Inferior parietal cortex (tissue), 1 donor: ENCODE measurements around the gene ANKRD13D.

Experiments
- DNase-seq: peaks from one replicate; pipeline ENCODE4 v3.0.0-alpha.2; 2016; ENCODE audit errors: extremely low spot score

ANKRD13D gene

DNA sequence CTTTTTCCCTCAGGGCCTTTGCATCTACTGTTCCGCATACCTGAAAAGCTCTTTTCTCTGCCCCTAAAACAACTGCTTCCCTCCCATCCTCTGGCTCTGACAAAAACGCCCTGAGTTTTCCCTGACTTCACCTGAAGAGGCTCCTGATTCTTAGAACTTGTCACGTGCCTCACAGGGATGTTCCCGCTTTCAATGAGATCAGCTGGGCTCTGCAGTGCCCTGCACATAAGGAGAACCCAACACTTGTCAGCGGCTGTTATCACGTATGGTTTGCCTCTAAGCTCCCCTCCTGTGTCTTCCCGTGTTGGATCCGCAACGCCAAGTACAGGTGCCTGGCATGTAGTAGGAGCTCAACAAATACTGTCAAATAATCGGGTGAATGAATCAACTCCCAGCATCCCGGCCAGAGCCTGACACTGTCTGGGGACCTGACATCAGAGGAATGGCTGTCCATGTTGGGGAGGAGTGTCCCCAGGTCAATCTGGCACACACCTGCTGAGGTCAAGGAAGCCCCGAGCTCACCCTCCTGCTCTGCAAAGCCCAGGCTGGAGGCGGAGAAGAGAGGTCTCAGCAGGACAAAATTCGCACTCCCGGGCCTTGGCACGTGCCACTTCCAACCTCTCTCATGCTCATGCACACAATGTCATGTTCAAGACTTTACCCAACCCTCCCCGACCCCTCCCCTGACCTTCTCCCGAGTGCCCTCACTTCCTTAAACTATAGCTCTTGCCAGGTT lies 27.0 kb upstream of the ANKRD13D start:
- DNase-seq = peak; percentile 16

DNA sequence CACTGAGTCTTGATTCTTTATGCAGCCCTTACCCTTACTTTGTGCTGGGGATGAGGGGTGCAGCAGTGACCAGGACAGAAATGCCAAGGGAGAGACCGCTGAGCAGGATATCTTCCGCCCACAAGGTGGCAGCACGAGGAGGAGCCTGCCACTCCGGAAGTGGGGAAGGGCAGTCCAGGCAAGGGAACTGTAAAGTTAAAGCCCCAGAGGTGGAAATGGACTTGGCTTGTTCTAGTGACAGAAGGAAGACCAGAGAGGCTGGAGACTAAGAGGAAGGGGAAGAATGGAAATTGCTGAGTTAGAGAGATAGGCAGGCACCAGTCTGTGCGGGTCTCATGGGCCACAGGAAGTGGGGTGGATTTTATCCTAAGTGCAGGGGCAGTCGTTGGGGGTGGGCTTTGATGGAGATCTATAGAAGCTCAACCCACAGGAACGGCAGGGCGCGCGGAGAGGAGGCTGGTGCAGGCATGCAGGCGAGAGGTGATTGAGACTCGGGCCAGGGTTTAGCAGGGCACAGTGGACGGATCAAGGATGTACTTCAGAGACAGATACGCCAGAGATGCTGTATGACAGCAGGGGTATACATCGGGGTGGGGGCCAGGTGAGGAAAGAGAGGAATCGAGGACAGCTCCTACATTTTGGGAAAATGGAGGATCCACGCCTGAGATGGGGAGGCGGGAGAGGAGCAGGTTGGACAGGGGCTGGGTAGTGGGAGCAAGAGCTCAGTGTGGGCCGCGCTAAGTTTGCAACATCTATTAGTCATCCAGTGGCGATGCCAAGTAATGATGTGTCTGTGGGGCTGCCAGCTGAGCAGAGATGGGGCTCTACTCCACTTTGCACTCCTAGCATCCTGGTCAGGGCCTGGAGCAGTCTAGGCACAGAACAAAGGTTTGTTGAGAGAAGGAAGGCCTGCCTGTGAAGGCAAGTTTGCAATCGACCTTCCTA lies 26.1 kb upstream of the ANKRD13D start:
- DNase-seq = peak; percentile 84

DNA sequence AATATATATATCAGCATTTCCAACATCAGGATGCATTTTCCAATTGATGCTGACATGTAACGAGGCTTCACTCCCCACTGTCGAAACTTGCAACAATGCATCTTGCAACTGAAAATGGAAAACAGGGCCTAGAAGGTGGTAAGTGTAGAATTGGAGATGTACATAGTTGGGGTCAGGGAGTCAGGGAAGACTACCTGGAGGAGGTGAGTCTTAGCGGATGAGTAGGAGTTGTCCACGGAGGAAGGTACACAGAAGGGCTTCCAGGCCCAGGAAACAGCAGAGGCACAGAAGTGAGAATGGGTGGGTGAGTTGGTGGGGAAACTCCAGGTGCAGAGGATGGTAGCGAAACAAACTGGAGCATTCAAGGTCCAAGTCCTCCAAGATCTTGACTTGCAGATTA lies 24.8 kb upstream of the ANKRD13D start:
- no peak for DNase-seq

DNA sequence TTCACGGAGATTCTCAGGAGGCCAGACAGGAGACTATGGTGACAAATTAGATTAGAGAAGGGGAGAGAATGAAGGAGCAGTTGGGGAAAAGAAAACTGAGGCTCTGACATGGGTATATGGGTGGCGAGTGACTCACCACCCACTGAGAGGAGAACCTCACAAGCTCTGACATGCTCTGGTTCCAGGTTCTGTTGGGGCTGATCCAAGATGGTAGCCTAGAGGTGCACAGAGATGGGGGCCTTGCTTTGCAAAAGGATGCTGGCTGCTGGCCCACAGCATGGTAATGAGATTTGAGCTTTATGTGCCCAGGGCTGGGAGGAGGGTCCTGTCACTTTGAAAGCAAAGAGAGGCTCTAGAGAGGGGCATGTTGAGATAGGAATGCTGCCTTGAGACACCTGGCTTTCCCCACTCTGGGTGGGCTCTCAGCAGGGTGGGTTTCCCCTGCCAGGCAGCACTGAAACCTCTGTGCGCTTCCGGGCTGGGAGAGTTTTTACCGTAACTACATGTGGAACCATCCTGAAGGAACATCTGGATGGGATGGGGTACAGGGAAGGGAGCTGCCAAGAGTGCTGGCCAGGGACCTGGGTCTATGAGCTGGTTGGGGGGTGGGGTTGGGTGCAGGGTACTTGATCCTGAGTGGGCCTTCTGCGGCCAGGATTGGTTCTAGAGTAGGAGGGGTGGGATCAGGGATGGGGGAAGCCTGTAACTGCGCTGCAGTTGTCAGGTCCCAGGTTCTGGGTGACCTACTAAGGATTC lies 24.0 kb upstream of the ANKRD13D start:
- no peak for DNase-seq

DNA sequence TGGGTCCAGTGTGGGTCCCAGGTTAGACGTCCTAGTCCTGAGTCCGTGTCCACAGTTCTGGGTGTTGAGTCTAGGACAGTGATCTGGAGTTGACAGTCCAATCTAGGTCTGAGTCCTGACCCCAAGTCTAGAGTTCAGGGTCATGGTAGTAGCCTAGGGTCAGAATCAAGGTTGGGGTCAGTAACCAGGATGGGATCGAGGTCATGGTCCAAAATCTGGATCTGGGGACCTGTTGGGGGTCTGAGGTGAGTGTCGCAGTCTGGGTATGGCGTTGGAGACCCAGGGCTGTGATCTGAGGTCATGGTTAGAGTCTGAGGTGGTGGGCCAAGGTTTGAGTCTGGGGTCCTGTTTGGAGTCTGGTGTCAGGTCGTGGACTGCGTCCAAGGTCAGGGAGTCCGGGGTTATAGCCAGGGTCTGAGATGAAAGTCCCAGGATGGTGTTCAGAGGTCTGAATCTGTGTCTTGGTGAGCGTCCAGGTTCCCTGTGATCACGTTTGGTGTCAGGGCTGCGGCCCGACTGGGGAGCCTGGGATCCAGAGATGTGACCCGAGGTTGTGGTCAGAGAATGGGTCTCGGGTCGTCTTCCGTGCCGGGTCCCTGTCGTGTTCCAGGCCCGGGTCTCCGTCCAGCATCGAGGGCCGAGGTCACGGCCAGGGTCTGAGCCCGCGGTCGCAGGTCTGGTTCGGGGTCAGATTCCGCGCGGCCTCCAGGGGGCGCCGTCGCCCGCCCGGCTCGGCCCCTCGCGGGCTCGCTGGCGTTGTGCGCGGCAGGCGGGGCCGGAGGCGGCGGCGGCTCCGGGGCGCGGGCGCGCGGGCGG lies 23.3 kb upstream of the ANKRD13D start:
- DNase-seq = peak; percentile 66

DNA sequence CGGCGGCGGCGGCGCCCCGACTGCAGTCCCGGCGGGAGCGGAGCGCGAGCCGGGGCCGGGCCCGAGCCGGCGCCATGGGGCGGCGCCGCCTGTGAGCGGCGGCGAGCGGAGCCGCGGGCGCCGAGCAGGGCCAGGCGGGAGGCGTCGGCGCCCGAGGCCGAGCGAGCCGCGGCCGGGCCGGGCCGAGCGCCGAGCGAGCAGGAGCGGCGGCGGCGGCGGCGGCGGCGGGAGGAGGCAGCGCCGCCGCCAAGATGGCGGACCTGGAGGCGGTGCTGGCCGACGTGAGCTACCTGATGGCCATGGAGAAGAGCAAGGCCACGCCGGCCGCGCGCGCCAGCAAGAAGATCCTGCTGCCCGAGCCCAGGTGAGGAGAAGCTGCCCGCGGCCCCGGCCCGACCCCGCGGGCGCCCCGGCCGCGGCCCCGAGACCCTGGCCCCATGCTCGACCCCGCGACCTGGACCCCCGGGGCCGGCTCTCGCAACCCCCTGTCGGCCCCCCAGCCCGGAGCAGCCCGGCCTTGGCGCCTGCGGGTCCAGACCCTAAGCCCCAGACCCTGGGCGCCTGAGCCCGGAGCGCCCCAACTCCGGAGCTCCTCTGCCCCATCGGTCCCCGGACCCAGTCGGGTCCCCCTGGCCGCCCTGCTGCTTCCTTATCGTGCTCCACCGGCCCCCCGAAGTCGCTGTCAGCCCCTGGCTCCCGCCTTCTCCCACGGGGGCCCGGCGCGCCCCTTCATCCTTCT lies 22.5 kb upstream of the ANKRD13D start, which contains the start of gene GRK2:
GRK2 (plus strand) TSS at position 25 of the 739 bp plus-strand sequence; CDS start at position 252, 227 bp downstream.
- no peak for DNase-seq

DNA sequence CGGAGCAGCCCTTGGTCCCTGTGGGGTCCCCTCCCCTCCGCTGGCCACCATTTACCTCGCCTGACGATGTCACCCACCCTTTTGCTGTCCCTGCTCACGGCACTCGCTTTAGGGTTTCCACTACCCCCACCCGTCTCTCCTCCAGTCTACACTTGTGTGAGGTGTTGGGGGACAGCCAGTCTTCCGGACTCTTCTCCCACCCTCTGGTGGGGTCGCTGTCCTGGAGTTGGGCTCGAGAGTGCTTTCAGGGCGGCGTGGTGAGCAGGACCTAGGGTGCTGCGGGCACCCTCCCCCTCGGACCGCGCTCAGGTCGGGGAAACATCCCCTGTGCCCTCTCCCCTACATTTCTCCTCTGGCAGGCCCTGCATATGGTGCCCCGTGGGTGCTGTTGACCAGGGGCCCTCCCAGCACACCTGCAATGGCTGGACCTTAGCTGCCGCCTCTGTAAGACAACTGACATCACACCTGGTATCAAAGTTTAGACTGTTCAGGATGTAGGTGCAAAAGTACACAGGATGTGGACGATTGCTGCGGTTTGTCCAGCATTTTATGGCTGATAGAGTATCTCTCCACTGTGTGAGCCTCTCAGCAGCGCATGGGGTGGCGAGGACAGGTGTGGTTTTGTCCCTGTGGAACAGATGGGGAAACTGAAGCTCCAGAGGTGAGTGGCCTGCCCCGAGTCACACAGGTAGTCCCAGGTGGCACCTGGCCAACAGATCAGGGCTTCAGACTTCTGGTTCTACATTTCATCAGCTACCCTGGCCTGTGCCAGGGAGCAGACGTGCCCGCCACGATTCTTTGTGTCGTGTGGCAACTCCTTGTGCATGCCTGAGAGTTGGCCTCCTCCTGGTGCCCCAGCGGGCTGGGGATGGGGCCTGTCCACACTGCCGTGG lies 21.7 kb upstream of the ANKRD13D start:
- DNase-seq = peak; percentile 13

DNA sequence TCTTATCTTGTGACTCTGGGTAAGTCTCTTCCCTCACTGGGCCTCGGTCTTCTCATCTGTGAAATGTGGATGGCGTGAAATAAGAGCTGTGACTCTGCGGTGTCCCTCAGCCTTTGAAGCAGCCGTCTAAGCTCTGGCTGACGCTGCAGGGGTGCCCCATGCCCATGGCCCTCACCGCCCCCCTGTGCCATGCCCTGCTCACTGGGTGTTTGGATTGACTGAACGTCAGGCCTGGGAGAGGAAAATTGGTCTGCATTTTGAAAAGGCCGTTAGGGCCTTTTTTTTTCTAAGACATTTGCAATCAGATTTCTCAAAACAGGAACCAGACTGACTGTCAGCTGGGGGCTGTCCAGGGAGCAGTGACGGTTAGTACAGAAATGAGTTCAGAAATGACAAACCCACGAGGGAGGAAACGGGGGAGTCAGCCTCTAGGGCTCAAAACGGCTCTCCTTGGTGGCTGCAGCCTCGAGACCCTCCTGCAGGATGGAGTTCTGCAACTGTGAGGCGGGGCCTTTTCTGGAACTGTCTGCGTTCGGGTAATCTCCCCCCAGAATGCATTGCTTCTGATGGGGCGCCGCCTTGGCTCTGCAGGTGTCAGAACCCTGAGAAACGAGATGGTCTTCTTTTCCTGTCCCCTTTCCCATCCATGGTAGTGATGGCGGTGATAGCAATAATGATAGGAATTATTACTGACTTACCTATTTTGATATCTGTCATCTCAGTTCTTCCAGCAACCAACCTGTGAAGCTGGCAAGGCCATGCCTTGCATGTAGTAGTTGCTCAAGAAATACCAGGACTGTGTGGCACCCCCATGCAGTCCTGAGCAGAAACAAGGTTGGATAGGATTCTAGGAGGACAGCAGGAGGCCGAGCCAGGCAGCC lies 20.8 kb upstream of the ANKRD13D start:
- no peak for DNase-seq

DNA sequence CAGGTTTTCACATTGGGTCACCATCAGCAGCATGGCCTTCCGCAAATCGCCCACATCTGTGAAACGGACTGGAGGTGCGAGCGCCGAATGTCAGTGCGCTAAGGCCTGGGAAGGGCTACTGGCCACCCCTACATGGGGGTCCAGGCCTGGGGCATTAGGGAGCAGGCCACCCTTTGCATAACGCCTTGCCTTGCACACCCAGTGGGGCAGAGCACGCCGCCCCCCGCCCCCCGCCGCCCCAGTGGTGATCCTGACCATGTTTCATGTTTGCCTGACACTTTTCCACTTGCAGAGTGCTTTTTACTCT lies 20.2 kb upstream of the ANKRD13D start:
- no peak for DNase-seq

DNA sequence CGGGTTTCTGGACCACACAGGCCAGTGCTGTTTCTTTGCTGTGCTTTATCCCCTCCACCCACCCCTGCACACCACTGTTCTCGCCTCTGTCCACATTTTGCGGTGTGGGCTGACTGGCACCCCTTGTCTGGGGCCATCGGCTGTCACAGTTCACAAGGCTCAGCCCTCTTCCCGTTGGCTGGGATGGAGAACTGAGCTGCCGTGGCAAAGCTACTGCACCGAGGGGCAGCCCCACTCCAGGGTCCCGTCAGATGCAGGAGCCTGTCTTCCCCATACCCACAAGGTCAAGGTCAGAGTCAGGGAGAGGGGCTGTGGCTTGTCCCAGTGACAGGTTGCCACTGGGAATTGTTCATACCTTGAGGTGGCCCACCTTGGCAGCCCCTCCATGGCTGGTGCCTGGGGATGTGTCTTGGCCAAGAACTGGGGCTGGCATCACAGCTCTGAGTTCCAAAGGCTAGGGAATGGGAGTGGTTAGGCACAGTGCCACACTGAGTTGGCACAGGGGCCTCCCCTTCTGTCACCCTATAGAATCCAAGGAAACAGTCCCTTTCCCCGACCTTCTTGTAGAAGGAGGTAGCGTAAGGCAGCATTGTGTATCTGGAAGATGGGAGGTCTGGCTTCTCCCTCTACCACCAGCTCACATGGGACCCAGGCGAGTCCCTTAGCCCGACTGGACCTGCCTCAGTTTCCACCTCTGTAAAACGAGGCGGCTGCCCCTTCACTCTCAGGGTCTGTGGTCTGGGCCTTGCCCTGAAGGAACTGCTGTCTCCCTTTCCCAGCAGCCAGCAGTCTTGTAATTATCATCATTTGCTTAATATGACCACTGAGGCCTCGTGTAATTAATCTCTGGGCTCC lies 19.5 kb upstream of the ANKRD13D start:
- DNase-seq = peak; percentile 11

DNA sequence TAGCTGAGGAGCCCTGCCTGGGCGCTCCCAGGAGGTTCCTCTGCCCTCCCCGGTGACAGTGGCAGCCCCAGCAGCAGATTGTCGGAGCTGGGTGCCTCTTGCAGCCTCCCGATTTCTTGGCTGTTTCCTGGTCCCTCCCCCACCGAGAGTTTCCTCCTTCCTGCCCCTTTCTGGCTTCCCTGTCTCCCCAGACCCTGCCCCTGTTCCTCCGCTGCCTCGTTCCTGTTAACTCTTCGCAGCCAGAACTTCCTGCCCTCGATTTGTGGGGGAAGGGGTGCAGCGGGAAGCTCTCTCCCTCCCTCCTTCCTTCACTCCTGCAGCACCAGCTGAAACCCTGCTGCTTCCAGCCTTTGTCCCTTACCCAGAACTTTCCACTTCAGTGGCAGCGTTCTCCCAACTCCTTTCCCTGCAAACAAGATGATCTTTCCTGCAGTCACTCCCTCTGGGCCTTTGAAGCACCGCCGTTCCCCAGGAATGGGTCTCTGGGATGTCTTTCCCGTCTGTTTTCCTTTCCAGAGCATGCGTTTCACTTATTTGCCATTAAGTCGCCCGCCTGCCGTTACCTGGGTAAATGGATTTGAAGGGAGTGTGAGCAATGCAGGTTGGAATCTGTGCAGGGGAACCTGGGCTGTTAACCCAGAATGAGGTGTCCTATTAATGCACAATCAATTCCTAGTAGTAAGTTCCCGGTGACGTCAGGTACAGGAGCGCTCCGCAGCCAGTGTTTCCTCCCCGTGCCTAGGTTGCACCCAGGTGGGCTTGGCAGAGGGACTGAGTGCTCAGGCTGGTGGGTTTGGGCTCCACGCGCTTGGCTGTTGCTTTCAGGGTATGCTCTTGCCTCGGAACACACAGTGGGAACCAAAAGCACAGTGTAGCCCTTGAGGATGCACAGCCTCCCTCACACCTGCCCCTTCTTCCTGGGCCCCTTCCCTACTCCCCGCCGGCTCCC lies 18.6 kb upstream of the ANKRD13D start:
- DNase-seq = peak; percentile 11

DNA sequence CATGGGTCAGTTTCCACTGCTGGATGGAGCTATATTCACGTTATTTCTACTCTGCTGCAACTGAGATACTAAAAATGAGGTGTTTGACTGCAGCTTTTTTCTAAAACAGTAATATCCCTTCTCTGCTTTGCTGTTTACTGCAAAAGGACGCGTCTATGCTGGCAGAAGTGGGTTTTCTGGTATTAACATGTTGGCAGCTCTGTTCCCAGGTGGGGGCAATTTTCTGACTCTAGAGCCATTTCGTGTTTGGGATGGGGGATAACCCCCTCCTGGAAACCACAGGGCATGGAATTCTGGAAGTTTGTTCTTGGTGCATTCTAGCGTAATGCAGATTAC lies 17.9 kb upstream of the ANKRD13D start:
- DNase-seq = no peak

DNA sequence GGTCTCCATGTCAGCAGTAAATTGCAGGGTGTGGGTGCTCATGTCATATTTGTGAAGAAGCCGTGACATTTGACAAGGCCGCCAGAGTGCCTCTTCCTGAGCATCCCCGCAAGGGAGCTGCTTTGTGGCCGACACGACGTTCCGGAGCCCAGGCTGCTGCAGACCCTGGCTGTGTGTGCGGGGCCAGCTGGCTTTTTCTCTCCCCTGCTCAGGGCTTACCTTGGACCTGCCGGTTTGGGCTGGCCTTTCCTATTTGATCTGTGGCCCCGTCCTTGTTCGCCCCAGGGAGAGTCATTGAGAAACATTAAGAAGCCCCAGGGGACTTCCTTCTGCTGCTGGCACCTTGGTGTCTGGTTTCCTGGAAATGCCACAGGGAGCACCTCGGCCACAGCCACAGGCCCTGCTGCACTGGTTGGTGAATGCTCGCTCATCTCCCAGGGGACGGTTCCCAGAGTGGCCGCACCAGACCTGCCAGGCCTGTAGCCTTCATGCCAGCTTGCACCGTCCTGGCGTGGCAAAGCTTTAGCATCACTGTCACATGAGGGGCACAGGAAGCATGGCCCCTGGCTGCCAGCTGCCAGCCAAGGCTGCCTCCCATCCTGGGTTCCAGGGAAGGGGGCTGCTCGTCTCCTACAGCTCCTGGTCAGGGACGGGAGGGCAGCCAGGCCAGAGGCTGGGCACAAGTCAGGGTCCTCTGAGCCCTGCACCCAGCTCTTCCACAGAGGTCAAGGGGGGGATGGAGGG lies 17.4 kb upstream of the ANKRD13D start:
- DNase-seq = no peak

DNA sequence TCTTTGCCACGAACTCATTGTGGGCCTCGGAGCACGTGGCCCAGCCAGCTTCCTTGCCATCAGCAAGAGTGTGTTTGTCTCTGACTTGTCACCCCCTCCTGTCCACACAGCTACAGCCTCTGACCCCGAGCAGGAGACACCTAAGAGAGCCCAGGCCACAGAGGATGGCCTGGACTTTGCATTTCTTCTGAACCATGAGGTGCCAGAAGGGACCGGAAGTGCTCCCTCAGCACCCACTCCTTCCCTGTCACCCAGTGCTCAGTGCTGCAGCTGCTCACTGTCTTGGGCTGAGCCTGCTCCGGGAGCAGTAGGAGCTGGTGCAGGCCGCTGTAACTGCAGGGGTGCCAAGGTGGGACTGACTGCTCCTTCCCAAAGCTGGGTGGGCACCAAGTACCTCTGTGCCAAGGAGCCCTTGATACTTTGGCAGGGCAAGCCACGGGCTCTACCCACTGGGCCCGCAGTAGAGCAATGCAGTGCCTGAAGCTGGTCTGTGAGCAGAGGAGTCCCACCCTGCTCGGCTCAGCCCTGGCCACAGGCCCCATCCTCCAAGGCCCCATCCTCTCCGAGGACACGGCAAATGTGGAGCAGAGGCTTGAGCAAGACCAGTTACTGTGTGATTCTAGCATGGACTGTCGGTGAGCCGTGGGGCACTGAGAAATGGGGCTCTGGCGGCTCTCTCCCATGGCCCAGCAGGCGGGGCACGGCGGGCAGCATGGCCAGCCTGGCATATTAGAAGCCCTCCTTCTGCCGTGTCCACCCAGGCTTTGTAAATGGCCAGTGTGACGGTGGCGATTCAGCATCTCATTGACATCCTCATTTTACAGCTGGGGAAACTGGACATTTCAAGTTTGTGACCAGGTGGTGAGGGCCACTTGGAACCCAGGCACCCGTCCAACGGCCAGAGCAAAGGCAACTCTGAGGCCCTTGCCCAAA lies 16.5 kb upstream of the ANKRD13D start:
- no peak for DNase-seq
